Activated CD8-positive, alpha-beta memory T cell treated with anti-CD3 and anti-CD28 coated beads for 48 hours (primary cell): ENCODE data around the gene POLR2A.
"Not testable (repeated sequence)": the region's sequence is repeated elsewhere in the genome, so short reads cannot be mapped to it uniquely, and the experiment has no call there.

Source experiments
- DNase-seq, 3 experiments: peaks; one replicate each; pipeline ENCODE4 v3.0.0-alpha.2; 2020; ENCODE audit warnings: low read depth in 2 of 3, low spot score in 2 of 3

Gene POLR2A

GRCh38 chr17:7460850-7461660 is 23.1 kb upstream of the POLR2A start:
- no peak for DNase-seq

GRCh38 chr17:7462474-7463371 is 21.4 kb upstream of the POLR2A start:
- DNase-seq: no peak

GRCh38 chr17:7463372-7463846 is 20.8 kb upstream of the POLR2A start:
- no peak for DNase-seq

- DNase-seq: no peak
Measured at GRCh38 chr17:7464081-7464480, 20.1 kb upstream of the POLR2A start.

- DNase-seq: no peak
Measured at GRCh38 chr17:7465597-7466275, 18.4 kb upstream of the POLR2A start.

- DNase-seq: no peak
Measured at GRCh38 chr17:7466318-7466638, 17.9 kb upstream of the POLR2A start.

GRCh38 chr17:7466639-7467341 is 17.4 kb upstream of the POLR2A start:
- DNase-seq: no peak

- DNase-seq: no peak
Measured at GRCh38 chr17:7467498-7467897, 16.7 kb upstream of the POLR2A start.

- no peak for DNase-seq
Measured at GRCh38 chr17:7468290-7468689, 15.9 kb upstream of the POLR2A start.

- no peak for DNase-seq
Measured at GRCh38 chr17:7468804-7469389, 15.3 kb upstream of the POLR2A start.

GRCh38 chr17:7469843-7470242 is 14.3 kb upstream of the POLR2A start:
- DNase-seq: not testable (repeated sequence)

GRCh38 chr17:7470457-7470973 is 13.7 kb upstream of the POLR2A start:
- DNase-seq: not testable (repeated sequence)

GRCh38 chr17:7471729-7472128 is 12.4 kb upstream of the POLR2A start:
- DNase-seq: no peak

GRCh38 chr17:7474767-7475166 is 9.4 kb upstream of the POLR2A start:
- DNase-seq: not testable (repeated sequence)

- no peak for DNase-seq
Measured at GRCh38 chr17:7475764-7476422, 8.3 kb upstream of the POLR2A start.

- DNase-seq: no peak
Measured at GRCh38 chr17:7476494-7476893, 7.7 kb upstream of the POLR2A start.

- DNase-seq: no peak
Measured at GRCh38 chr17:7476951-7477350, 7.2 kb upstream of the POLR2A start.

- no peak for DNase-seq
Measured at GRCh38 chr17:7477392-7478275, 6.5 kb upstream of the POLR2A start.
